ENCODE results near the gene BRIP1.
"Not testable (repeated sequence)": the region's sequence is repeated elsewhere in the genome, so short reads cannot be mapped to it uniquely, and the experiment has no call there.

BRIP1 gene

GRCh38 chr17:61754124-61754523 lies 109.2 kb downstream of the BRIP1 start:
- no peak for DNase-seq

DNA sequence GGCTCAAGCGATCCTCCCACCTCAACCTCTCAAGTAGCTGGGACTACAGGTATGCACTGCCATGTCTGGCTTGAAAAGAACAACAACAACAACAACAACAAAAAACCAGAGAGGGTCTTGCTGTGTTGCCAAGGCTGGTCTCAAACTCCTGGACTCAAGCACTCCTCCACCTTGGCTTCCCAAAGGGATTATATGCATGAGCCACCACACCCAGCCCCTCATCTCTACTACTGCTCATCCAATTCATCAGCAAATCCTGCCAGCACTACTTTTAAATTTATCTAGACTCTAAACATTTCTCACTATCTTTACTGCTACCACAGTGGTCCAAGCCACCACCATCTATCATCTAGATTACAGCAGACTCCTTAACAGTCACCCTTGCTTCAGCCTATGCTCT lies 109.6 kb downstream of the BRIP1 start:
- DNase-seq: no peak

- DNase-seq: no peak
Observed at GRCh38 chr17:61750656-61751055, 112.7 kb downstream of the BRIP1 start.

DNA sequence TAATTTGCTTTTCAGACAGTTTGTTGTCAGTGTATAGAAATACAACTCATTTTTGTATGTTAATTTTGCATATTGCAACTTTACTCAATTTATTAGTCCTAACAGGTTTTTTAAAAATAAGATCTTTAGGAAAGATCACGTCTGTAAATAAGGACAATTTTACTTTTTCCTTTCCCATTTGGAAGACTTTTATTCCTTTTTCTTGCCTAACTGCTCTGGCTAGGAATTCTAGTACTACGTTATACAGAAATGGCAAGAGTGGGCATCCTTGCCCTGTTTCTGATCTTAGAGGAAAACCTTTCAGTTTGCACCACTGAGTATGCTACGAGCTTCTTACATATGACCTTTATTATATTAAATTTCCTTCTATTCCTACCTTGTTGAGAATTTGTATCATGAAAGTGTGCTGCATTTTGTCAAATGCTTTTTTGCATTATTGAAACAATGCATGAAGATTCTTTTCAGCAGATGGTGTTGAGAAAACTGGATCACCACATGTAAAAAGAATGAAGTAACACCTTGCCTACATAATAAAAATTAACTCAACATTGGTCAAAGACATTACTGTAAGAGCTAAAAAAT lies 113.4 kb downstream of the BRIP1 start:
- no peak for DNase-seq

GRCh38 chr17:61746248-61746985 lies 116.9 kb downstream of the BRIP1 start:
- no peak for DNase-seq

DNA sequence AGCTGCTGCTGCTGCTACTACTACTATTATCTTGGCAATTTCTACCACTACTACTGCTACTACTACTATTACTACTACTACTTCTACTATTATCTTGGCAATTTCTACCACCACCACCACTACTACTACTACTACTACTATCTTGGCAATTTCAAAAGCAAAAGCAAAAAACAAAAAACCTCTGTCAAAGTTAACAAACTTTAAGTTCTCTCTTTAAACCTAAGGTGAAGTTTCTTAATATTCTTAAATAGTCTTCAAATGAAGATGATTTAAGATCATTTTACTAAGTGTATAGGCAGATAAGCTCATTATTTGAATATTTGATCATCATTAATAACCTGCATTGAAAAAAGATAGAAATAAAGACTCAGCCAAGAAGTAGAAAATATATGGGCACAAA lies 118.5 kb downstream of the BRIP1 start:
- DNase-seq: no peak

DNA sequence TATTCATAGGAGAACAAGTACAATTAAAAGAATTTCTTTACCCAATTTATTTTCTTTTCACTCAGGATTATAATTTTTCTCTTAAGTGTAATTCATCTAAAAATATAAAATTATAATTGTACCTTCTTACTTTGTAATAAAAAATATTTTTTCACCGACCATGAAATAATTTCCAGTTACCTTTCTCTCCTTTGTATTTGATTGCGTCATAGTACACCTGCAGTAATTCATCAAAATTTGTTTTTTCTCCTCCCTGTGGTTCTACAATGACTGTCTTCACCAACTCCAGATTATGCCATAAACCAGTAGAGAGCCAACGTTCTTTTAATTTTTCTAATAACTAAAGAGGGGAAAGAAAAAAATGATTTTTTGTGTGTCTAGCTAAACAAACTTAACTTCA lies 119.1 kb downstream of the BRIP1 start:
- no peak for DNase-seq

GRCh38 chr17:61743766-61744165 lies 119.6 kb downstream of the BRIP1 start:
- DNase-seq: no peak

GRCh38 chr17:61739002-61739401 lies 124.3 kb downstream of the BRIP1 start:
- DNase-seq: no peak

GRCh38 chr17:61738249-61738648 lies 125.1 kb downstream of the BRIP1 start:
- DNase-seq: no peak

- DNase-seq: no peak
Observed at GRCh38 chr17:61737820-61738219, 125.5 kb downstream of the BRIP1 start.

DNA sequence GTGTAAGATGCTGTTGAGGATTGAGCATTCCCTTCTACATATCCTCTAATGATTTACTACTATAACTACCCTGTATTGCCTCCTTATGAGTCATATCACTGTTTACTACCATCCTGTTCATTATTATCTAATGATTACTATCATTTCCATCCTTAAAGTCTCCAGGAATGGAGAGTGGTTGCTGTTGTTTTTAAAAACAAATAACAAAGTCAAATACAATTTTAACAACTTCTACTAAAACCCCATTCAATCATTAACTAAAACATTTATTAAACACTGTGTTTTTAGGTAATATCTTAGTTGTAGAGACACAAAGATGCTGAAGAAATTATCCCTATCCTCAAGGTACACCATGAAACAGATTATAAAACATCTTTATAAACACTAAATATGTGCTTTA lies 126.9 kb downstream of the BRIP1 start:
- no peak for DNase-seq

DNA sequence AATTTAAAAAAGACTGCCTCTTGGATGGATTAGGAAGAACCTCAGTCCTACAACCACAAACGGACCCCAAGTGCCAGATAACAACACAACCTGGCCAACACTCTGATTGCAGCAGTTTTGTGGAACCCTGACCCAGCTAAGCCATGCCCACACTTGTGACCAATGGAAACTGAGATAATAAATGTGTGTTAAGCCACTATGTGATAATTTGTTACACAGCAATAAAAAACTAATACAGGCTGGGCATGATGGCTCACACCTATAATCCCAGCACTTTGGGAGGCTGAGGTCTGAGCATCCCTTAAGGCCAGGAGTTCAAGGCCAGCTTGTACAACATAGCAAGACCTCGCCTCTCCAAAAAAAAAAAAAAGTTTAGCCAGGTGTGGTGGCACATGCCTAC lies 127.5 kb downstream of the BRIP1 start:
- DNase-seq: no peak

DNA sequence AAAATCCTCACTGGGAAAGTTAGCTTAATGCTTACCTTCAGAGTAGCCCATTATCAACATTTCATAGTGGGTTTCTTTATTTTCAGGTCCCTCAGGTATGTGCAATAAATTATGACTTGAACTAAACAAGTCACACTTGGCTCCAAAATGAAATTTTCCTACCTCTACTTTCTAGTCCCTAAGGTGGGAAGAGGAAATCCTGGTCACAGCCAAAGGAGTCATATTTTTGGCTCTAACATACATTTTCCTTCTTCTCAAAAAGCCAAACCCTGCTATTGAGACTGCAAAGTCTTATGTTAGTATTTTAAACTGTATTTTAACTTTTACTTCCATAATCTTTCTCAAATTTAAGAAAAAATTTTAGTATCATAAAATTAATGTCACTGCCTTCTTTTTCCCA lies 128.9 kb downstream of the BRIP1 start:
- DNase-seq: no peak

GRCh38 chr17:61734012-61734411 lies 129.3 kb downstream of the BRIP1 start:
- no peak for DNase-seq

- no peak for DNase-seq
Observed at GRCh38 chr17:61733021-61733420, 130.3 kb downstream of the BRIP1 start.

- no peak for DNase-seq
Observed at GRCh38 chr17:61732169-61732568, 131.2 kb downstream of the BRIP1 start.

GRCh38 chr17:61731330-61731729 lies 132.0 kb downstream of the BRIP1 start:
- no peak for DNase-seq

DNA sequence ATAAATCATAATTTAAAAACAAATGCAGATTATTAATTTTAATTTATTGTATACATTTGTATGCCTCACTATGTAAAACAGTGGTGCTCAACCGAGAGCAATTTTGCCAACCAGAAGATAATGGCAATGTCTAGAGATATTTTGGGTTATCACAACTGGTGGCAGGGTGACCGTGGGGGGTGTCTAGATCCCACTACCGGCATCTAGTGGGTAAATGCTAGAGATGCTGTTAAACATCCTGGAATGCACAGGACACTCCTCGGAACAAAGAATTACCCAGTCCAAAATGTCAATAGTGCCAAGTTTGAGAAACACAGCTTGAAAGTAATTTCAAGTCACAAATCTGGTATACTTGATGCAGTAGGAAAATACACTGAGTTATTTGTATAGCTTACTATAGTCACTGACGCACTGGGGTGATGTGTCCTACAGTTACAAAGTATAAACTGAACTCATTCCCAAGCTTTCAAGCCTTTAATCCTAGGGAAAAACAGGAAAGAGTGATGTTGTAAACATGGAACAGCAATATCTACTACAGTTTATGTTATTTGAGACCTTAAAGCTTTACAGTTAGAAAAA lies 133.5 kb downstream of the BRIP1 start:
- DNase-seq: no peak

DNA sequence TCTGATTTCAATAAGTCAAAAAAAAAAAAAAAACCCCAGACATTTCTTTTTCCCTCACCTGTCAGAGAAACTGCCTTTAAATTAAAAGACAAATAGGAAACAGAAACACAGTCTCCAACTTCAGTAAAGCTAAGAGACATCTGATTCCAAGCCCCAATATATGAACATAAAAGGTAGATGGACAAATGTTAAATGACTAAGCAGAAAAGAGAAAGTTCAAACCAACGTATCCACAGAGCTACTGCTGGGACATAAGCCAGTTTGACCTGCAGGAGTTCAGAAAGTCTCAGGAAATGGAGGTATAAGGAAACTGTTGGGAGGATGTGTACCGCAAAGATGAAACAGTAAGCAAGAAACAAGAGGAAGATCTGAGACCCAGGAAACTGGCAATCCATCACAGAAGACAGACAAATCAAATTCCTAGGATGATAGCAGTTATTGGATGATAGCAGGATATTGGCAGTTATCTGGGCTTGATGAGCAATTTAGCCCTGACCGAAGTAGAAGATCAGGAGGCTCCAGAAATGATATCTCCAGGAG lies 135.0 kb downstream of the BRIP1 start:
- no peak for DNase-seq

- not testable (repeated sequence) for DNase-seq
Observed at GRCh38 chr17:61727798-61728197, 135.5 kb downstream of the BRIP1 start.

DNA sequence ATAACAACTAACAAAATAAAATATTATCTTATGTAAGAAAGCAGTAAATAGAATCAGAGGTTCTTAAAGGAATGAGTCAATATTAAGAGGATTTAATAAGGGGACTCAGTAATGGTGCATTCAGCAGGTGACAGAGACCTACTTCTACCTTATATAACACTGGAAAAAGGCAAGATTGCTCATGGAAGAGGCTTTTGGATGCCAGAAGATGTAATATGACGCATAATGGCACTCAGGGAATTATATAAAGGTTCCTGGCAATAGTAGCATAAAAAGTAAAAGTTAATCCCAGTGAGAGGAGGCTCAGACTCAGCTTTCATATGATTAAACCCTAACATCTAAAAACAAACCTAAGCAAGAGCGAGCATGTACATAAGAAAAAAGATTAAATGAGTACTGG lies 136.4 kb downstream of the BRIP1 start:
- no peak for DNase-seq

GRCh38 chr17:61724777-61725176 lies 138.6 kb downstream of the BRIP1 start:
- no peak for DNase-seq

- no peak for DNase-seq
Observed at GRCh38 chr17:61723914-61724313, 139.4 kb downstream of the BRIP1 start.
